HL-60 (cell line): ENCODE data around the gene WDR4.

ENCODE experiments used
- DNase-seq, 2 experiments: peaks; one replicate each; pipeline ENCODE4 v3.0.0-alpha.2; 2010 to 2020; ENCODE audit warnings: low read depth in 1 of 2, low spot score in 1 of 2
- H3K27ac ChIP-seq: fragments of 250-450 bp; sonication (Bioruptor Pico); replicated peaks from 2 replicates; pipeline ENCODE4 v1.5.1; 2020; ENCODE audit warnings: mild to moderate bottlenecking, moderate library complexity
- H3K27me3 ChIP-seq: fragments of 250-450 bp; sonication (Bioruptor Pico); 2 replicates; pipeline ENCODE4 v1.5.1; 2021; ENCODE audit warnings: mild to moderate bottlenecking, moderate library complexity; ENCODE audit not compliant: insufficient read depth, poor library complexity, severe bottlenecking
- H3K4me3 ChIP-seq: replicated peaks from 2 replicates; pipeline ENCODE4 v1.5.1; 2011; ENCODE audit warnings: mild to moderate bottlenecking, control low read depth, low read length; ENCODE audit not compliant: insufficient read depth
- GABPA ChIP-seq: IDR thresholded peaks from 2 replicates; pipeline ENCODE4 v1.6.1; 2012; ENCODE audit warnings: low read depth
- POLR2AphosphoS5 ChIP-seq: IDR thresholded peaks from 2 replicates; pipeline ENCODE4 v1.6.1; 2012; ENCODE audit warnings: low read depth
- SPI1 ChIP-seq: IDR thresholded peaks from 2 replicates; pipeline ENCODE4 v1.6.1; 2012; ENCODE audit warnings: low read depth, mild to moderate bottlenecking, borderline replicate concordance
- TF ChIP-seq, protein P1 (sequence below): IDR thresholded peaks from 2 replicates; pipeline ENCODE4 v1.6.1; 2012; ENCODE audit warnings: low read depth; ENCODE audit not compliant: insufficient replicate concordance
- TF ChIP-seq, protein P2 (sequence below): IDR thresholded peaks from one replicate; pipeline ENCODE4 v1.5.1; 2011; ENCODE audit warnings: low read length, control low read depth, inconsistent platforms; ENCODE audit not compliant: insufficient read depth

The WDR4 gene

DNA sequence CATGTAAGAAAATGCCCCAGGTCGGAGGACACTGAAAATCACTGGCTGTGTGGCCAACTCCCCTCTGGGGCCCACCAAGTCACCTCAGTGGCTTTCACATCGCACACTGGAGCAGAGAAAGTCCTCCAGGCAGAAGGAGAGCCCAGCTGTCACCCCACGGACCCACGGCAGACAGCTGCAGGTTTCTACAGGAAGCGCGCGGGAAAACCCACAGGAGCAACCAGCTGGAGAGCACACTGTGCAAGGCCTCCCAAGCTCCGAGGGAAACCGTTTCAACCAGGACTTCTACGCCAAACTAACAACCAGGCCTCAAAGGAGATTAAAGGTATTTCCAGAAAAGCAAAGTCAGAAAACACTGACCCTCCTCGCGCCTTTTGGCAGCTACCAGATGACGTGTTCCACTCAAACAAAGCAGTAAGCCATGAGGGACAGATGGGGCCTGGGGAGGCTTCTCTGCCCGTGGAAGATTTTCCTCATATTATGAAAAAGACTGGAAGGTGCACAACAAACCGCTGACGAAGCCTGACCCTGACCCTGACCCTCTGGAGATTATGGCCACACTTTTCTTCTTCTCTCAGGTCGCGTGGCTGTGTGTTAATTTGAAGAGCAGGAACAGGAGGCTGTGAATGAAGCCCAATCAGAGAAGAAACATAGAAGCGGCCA lies 21.0 kb downstream of the WDR4 start:
- TF ChIP-seq SPI1, result no peak
- TF ChIP-seq POLR2AphosphoS5, result no peak
- TF ChIP-seq, protein P1, sequence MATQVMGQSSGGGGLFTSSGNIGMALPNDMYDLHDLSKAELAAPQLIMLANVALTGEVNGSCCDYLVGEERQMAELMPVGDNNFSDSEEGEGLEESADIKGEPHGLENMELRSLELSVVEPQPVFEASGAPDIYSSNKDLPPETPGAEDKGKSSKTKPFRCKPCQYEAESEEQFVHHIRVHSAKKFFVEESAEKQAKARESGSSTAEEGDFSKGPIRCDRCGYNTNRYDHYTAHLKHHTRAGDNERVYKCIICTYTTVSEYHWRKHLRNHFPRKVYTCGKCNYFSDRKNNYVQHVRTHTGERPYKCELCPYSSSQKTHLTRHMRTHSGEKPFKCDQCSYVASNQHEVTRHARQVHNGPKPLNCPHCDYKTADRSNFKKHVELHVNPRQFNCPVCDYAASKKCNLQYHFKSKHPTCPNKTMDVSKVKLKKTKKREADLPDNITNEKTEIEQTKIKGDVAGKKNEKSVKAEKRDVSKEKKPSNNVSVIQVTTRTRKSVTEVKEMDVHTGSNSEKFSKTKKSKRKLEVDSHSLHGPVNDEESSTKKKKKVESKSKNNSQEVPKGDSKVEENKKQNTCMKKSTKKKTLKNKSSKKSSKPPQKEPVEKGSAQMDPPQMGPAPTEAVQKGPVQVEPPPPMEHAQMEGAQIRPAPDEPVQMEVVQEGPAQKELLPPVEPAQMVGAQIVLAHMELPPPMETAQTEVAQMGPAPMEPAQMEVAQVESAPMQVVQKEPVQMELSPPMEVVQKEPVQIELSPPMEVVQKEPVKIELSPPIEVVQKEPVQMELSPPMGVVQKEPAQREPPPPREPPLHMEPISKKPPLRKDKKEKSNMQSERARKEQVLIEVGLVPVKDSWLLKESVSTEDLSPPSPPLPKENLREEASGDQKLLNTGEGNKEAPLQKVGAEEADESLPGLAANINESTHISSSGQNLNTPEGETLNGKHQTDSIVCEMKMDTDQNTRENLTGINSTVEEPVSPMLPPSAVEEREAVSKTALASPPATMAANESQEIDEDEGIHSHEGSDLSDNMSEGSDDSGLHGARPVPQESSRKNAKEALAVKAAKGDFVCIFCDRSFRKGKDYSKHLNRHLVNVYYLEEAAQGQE, result no peak
- TF ChIP-seq GABPA, result no peak
- TF ChIP-seq, protein P2, sequence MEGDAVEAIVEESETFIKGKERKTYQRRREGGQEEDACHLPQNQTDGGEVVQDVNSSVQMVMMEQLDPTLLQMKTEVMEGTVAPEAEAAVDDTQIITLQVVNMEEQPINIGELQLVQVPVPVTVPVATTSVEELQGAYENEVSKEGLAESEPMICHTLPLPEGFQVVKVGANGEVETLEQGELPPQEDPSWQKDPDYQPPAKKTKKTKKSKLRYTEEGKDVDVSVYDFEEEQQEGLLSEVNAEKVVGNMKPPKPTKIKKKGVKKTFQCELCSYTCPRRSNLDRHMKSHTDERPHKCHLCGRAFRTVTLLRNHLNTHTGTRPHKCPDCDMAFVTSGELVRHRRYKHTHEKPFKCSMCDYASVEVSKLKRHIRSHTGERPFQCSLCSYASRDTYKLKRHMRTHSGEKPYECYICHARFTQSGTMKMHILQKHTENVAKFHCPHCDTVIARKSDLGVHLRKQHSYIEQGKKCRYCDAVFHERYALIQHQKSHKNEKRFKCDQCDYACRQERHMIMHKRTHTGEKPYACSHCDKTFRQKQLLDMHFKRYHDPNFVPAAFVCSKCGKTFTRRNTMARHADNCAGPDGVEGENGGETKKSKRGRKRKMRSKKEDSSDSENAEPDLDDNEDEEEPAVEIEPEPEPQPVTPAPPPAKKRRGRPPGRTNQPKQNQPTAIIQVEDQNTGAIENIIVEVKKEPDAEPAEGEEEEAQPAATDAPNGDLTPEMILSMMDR, result no peak
- DNase-seq, result no peak
- no peak overlapping the region for H3K4me3 ChIP-seq
- H3K27ac ChIP-seq, result no peak overlapping the region
- no peaks in the 10 kb centered on the region for H3K27me3 ChIP-seq

DNA sequence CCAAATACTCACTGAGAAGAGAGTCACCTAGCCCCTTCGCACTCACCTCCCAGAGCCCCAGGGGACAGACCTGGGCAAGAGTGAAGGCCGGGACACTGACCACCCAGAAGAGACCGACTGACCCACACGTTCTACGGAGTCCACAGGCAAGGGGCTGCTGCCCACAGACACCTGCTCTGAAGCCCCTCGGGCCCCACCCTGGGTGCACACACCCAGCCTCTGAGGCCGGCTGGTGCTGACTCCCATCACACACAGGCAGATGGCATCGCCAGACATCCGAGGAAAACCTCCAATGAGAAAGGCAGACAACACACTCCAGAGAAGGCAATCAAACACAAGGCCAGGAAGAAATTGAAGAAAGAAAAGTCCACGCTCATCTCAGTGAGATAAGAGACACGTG lies 22.1 kb downstream of the WDR4 start:
- no peak overlapping the region for H3K27ac ChIP-seq
- TF ChIP-seq, protein P2, result no peak
- TF ChIP-seq GABPA (no peak), POLR2AphosphoS5 (no peak), SPI1 (no peak)
- TF ChIP-seq, protein P1, result no peak
- no peak for DNase-seq
- H3K4me3 ChIP-seq, result no peak overlapping the region
- H3K27me3 ChIP-seq, result no peaks in the 10 kb centered on the region

DNA sequence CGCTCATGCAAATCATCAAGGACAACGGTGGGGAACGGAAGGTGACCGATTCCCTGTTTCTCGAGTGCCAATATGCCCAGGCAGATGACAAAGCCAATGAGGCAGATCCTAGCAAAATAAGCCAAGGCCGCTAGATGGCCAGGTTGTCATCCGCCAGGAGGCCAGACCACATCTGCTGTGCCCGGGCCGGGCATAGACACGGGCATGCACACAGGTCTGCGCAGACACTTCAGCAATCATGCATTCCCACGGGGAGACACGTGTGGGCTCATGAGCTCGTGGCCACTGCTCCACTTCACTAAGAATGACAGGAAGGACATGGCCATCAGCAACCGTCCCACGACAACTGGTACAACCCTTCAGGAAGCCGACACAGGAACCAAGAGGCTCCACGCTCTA lies 23.4 kb downstream of the WDR4 start:
- Histone ChIP-seq H3K27me3 (no peaks in the 10 kb centered on the region), H3K27ac (no peak overlapping the region), H3K4me3 (no peak overlapping the region)
- no peak for DNase-seq
- TF ChIP-seq POLR2AphosphoS5 (no peak), GABPA (no peak), SPI1 (no peak)
- TF ChIP-seq, protein P1, result no peak
- TF ChIP-seq, protein P2, result no peak
